ENCODE measurements around the gene DDX47. TPM values are rescaled to one million over a fixed set of nuclear protein-coding genes. Genes with fewer than 3 reads are reported as not detected.

Gene DDX47
- total and polyA plus RNA-seq, 9 of the 15 experiments (the other 6 are each of a cell fraction or from before 2014, with no cell fraction given): 39.4 to 186 (median 64.4) TPM

- TF ChIP-seq ELK3 (CRISPR knock-in tag; IDR thresholded peaks at IDR 0.05) (no peak), CREB1 (IDR thresholded peaks at IDR 0.05) (no peak), CREB1 (CRISPR knock-in tag; IDR thresholded peaks at IDR 0.05) (peak; percentile 31; the same call in 1 of the 2 replicates), CCNT2 (IDR thresholded peaks at IDR 0.05; ENCODE audit: borderline replicate concordance, extremely low read depth, insufficient read length, low read depth, low read length) (peak; percentile 59), FOXJ3 (CRISPR knock-in tag; IDR thresholded peaks at IDR 0.05) (no peak), THAP12 (CRISPR knock-in tag; IDR thresholded peaks at IDR 0.05) (peak; percentile 24; the same call in 1 of the 2 replicates), ZBTB33 (CRISPR knock-in tag; IDR thresholded peaks at IDR 0.05) (peak; percentile 46; the same call in 1 of the 2 replicates), ETS1 (conservative IDR thresholded peaks at IDR 0.05; ENCODE audit: control insufficient read depth, low read depth, low read length) (0 out of 2 replicates have a peak, but pooled peaks have one; percentile 50), ZNF143 (CRISPR knock-in tag; IDR thresholded peaks at IDR 0.05) (no peak), STAT5A (IDR thresholded peaks at IDR 0.05; ENCODE audit: borderline replicate concordance, low read length) (no peak), KDM2B (CRISPR knock-in tag; IDR thresholded peaks at IDR 0.05) (no peak), CEBPZ (IDR thresholded peaks at IDR 0.05; ENCODE audit: borderline replicate concordance, low read depth, low read length) (no peak), TAF15 (IDR thresholded peaks at IDR 0.05; ENCODE audit: low read depth, low read length) (no peak), EP400 (IDR thresholded peaks at IDR 0.05) (peak; percentile 87), POLR2H (tag; IDR thresholded peaks at IDR 0.05; ENCODE audit: low read depth) (peak; percentile 59), LCOR (CRISPR knock-in tag; IDR thresholded peaks at IDR 0.05) (0 out of 2 replicates have a peak, but pooled peaks have one; percentile 47)
Observed at GRCh38 chr12:12786706-12787601, 26.2 kb upstream of the DDX47 start (continued).
